OCI-LY3 (cell line): ENCODE data around the gene GALT.

Experiments used
- H2AFZ ChIP-seq: fragments of 200-600, 300-600 bp; shearing (Covaris generic); 2 replicates; pipeline ENCODE4 v1.6.0; 2014; ENCODE audit warnings: antibody characterized with exemption, low read depth, low read length
- H3K27ac ChIP-seq: fragments of 200-600, 300-600 bp; sonication (generic); 2 replicates; pipeline ENCODE4 v1.5.1; 2014; ENCODE audit warnings: mild to moderate bottlenecking, low read length, moderate library complexity, mixed read lengths
- H3K27me3 ChIP-seq: fragments of 200-600, 300-600 bp; sonication (generic); 2 replicates; pipeline ENCODE4 v1.6.1; 2014; ENCODE audit warnings: low read depth, low read length, mixed read lengths
- H3K36me3 ChIP-seq: fragments of 200-600, 300-600 bp; sonication (generic); replicated peaks from 2 replicates; pipeline ENCODE3; 2014; ENCODE audit warnings: low read depth, low read length, mixed read lengths
- H3K4me1 ChIP-seq: fragments of 300-600, 200-600 bp; sonication (generic); 2 replicates; pipeline ENCODE4 v1.6.1; 2014; ENCODE audit warnings: low read length, mixed read lengths
- H3K4me2 ChIP-seq: fragments of 200-600, 300-600 bp; sonication (generic); 2 replicates; pipeline ENCODE4 v1.6.1; 2014; ENCODE audit warnings: low read length, mixed read lengths
- H3K4me3 ChIP-seq: fragments of 300-600, 200-600 bp; sonication (generic); 2 replicates; pipeline ENCODE4 v1.5.1; 2014; ENCODE audit warnings: antibody characterized with exemption, mild to moderate bottlenecking, low read length, moderate library complexity
- H3K79me2 ChIP-seq: fragments of 300-600, 200-600 bp; shearing (Covaris generic); 2 replicates; pipeline ENCODE4 v1.6.1; 2014; ENCODE audit warnings: mild to moderate bottlenecking, low read length, mixed read lengths
- H3K9ac ChIP-seq: fragments of 300-600, 200-600 bp; shearing (Covaris generic); 2 replicates; pipeline ENCODE4 v1.6.0; 2014; ENCODE audit warnings: mild to moderate bottlenecking, low read length, moderate library complexity
- H3K9me3 ChIP-seq: fragments of 200-600, 300-600 bp; shearing (Covaris generic); 2 replicates; pipeline ENCODE4 v1.6.1; 2014; ENCODE audit warnings: low read length, mixed read lengths; ENCODE audit not compliant: insufficient read depth
- H4K20me1 ChIP-seq: fragments of 200-600, 300-600 bp; sonication (generic); 2 replicates; pipeline ENCODE4 v1.6.1; 2016; ENCODE audit warnings: low read length, mixed read lengths; ENCODE audit not compliant: insufficient read depth
- EZH2phosphoT487 ChIP-seq: fragments of 200-600 bp; shearing (Covaris generic); IDR thresholded peaks from 2 replicates; pipeline ENCODE4 v1.6.1; 2018; ENCODE audit warnings: antibody characterized with exemption, mixed run types, low read depth
- TF ChIP-seq, protein P1 (sequence below): fragments of 200-600, 300-600 bp; sonication (generic); IDR thresholded peaks from 2 replicates; pipeline ENCODE4 v1.5.1; 2014; ENCODE audit warnings: antibody characterized with exemption, low read length, low read depth

Gene GALT

DNA sequence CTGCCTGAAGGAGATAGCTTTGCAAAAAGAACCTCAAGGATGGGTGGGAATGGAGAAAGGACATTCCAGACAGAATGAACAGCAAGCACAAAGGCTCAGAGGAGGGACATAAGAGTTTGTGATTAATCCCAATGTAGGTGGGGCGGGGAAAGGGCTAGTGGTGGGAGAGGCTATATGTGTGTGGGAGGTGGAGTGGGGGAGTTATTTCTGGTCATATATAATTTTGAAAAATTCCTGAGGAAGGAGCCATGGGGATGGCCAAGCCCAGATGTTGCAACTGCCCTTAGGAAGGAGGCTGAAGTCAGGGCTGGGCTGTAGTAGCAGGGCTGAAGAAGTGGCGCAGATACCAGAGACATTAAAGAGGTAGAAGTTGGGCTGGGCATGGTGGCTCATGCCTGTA lies 29.4 kb downstream of the GALT start:
- Histone ChIP-seq H3K9ac (no peak overlapping the region), H3K4me2 (no peak overlapping the region), H3K79me2 (no peaks in the 10 kb centered on the region), H3K27me3 (no peaks in the 10 kb centered on the region), H3K36me3 (no peaks in the 10 kb centered on the region), H4K20me1 (no peaks in the 10 kb centered on the region), H2AFZ (no peak overlapping the region), H3K9me3 (no peaks in the 10 kb centered on the region), H3K4me3 (no peak overlapping the region), H3K27ac (no peak overlapping the region), H3K4me1 (no peaks in the 10 kb centered on the region)
- TF ChIP-seq, protein P1, sequence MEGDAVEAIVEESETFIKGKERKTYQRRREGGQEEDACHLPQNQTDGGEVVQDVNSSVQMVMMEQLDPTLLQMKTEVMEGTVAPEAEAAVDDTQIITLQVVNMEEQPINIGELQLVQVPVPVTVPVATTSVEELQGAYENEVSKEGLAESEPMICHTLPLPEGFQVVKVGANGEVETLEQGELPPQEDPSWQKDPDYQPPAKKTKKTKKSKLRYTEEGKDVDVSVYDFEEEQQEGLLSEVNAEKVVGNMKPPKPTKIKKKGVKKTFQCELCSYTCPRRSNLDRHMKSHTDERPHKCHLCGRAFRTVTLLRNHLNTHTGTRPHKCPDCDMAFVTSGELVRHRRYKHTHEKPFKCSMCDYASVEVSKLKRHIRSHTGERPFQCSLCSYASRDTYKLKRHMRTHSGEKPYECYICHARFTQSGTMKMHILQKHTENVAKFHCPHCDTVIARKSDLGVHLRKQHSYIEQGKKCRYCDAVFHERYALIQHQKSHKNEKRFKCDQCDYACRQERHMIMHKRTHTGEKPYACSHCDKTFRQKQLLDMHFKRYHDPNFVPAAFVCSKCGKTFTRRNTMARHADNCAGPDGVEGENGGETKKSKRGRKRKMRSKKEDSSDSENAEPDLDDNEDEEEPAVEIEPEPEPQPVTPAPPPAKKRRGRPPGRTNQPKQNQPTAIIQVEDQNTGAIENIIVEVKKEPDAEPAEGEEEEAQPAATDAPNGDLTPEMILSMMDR = no peak
- TF ChIP-seq EZH2phosphoT487 = no peak

DNA sequence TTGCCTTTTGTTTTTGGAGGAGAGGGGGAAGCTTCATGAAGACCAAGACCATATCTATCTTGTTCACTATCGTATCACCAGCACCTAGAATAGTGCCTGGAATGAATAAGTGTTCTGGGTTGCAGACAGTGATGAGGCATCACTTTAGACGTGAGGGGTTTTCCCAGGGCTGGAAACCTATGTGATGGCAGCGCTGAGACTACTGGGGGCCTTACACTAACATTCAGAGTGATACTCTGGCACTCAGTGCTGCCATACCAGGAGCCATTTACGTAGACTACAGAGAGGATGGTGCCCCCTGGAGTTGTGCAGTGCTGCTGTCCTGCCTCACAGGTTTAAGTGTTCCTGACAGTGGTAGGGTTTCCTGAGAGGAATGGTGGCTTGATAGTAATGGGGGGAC lies 37.7 kb downstream of the GALT start:
- Histone ChIP-seq H3K9me3 (no peaks in the 10 kb centered on the region), H3K4me3 (no peak overlapping the region), H3K4me1 (peaks cover 26% of the 10 kb centered on the region), H3K4me2 (peak overlapping the region; percentile 27; the same call in 1 of the 2 replicates), H3K9ac (no peak overlapping the region), H3K79me2 (no peaks in the 10 kb centered on the region), H3K36me3 (no peaks in the 10 kb centered on the region), H3K27ac (no peak overlapping the region), H3K27me3 (no peaks in the 10 kb centered on the region), H2AFZ (no peak overlapping the region), H4K20me1 (no peaks in the 10 kb centered on the region)
- TF ChIP-seq, protein P1 = peak; percentile 36
- TF ChIP-seq EZH2phosphoT487 = no peak

DNA sequence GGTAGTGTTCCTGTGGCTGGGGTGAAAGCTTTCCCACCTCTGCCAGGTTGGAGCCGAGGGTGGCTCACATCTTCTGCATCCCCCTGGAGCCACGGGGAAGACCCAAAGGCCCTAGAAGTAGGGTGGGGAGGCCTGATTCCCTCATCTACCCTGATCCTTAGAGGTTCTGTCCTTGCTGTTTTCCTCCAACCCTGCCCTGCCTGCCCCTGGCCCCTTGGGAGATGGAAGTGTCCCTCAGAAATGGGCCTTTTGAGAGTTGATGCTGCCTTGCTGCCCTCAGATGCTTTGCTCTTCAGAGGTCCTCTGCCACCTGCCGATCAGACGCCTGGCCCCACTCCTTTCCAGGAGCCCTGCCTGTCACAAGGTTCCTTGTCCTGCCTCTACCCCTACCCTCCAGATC lies 38.3 kb downstream of the GALT start:
- Histone ChIP-seq H3K9me3 (no peaks in the 10 kb centered on the region), H2AFZ (no peak overlapping the region), H3K27me3 (no peaks in the 10 kb centered on the region), H3K36me3 (no peaks in the 10 kb centered on the region), H3K4me2 (no peak overlapping the region), H3K9ac (no peak overlapping the region), H3K4me1 (peaks cover 26% of the 10 kb centered on the region), H3K4me3 (no peak overlapping the region), H3K27ac (no peak overlapping the region), H4K20me1 (no peaks in the 10 kb centered on the region), H3K79me2 (no peaks in the 10 kb centered on the region)
- TF ChIP-seq, protein P1 = no peak
- TF ChIP-seq EZH2phosphoT487 = no peak

DNA sequence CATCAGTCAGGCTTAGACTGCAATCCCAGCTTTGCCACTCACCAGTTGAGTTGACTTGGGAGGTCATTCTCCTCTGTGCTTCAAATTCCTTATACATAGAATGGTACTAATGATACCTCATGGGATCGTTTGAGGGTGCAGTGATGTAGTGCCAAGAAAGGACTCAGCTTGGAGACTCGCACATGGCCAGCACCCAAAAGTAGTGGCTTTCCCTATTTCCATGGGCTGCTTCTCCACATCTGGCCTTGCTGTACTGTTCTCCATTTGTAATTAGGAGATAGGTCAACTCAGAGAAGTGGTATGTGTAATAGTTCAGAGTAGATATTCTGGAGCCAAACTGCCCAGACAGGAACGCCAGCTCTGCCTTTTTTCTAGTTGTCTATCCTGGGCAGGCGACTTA lies 39.1 kb downstream of the GALT start:
- H2AFZ ChIP-seq = no peak overlapping the region
- no peaks in the 10 kb centered on the region for H3K9me3 ChIP-seq
- TF ChIP-seq EZH2phosphoT487 = no peak
- TF ChIP-seq, protein P1 = no peak
- no peaks in the 10 kb centered on the region for H4K20me1 ChIP-seq
- no peak overlapping the region for H3K4me3 ChIP-seq
- H3K9ac ChIP-seq = no peak overlapping the region
- no peaks in the 10 kb centered on the region for H3K27me3 ChIP-seq
- H3K4me1 ChIP-seq = peaks cover 26% of the 10 kb centered on the region
- no peak overlapping the region for H3K4me2 ChIP-seq
- H3K27ac ChIP-seq = no peak overlapping the region
- H3K36me3 ChIP-seq = no peaks in the 10 kb centered on the region
- H3K79me2 ChIP-seq = no peaks in the 10 kb centered on the region
